Right lobe of liver (tissue), 4 donors: Measurements from ENCODE around the gene NFIA.

ENCODE experiments used
- CTCF ChIP-seq, 4 donors: fragments of 200-600 bp in 3 of 4; fragments of 450-650 bp in 1 of 4; IDR thresholded peaks; one replicate each; pipeline versions ENCODE4 v1.5.1 to v1.8.0; 2016 to 2022; ENCODE audit warnings: antibody characterized with exemption in 4 of 4, mild to moderate bottlenecking in 2 of 4
- POLR2A ChIP-seq: fragments of 450-650 bp; IDR thresholded peaks from one replicate; pipeline ENCODE4 v1.6.1; 2017; ENCODE audit warnings: antibody characterized with exemption, mild to moderate bottlenecking
- donor health status: DM: no; HTN: no; CAD: no.
- donor health status: DM: no; HTN: no; CAD: no.
- donor health status: DM: no; HTN: yes; CAD: no.

DNA sequence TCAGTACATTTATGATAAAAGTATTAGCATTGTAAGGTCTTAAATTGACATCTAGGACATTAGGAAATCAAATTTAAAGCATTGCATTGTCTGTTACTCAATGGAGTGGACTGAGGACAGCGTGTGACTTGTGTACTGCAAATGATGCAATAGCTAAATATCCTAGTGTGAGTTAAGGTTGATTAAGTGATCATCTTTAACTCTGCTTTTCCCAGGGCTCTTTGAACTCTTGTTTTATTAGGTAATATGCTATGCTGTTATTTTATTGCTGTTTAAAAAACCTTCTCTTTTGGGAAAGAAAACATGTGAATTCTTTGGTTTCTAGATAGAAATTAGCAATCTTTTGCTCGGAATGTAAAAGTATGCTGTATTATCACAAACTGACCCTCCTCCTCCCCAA lies 38.6 kb downstream of the NFIA start:
- TF ChIP-seq CTCF (IDR thresholded peaks at IDR 0.05): no peak
- TF ChIP-seq POLR2A: no peak
